T47D (cell line): ENCODE data around the gene WAPL.

Source experiments
- DNase-seq, 2 experiments: peaks; one replicate each; pipeline versions ENCODE4 v3.0.0 to v3.0.0-alpha.2; 2011 to 2012; ENCODE audit warnings: low read depth in 1 of 2, low spot score in 1 of 2
- JUND ChIP-seq: IDR thresholded peaks from 2 replicates; pipeline ENCODE4 v1.6.1; 2012; ENCODE audit warnings: low read depth
- in situ Hi-C: cut with HindIII; loops from 2 replicates; pipeline ENCODE4 v1.10.0; 2016; ENCODE audit warnings: low sequenced_read_pairs, low pct_unique_long_range_greater_than_20kb

The WAPL gene

DNA sequence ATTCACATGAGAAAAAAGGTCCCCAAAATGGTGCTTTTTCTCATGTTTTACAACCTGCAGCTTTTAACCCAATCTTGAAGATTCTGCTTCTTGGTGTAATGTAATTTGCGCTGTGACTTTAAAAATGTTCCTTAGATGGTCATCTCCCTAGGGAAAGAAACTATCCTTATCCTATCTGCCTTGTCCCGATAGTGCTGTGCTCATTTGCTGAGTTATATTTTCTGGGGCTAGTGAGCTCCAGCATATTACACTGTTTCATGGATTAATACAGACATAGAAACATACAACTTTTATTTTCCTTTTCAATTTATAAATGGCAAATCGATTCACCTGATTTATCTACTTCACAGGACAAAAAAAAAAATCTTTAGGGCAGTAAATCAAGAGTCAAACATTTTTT is 2.8 kb downstream of the WAPL start:
- in situ Hi-C loops: no loop called here
- no peak for DNase-seq
- no peak for TF ChIP-seq JUND

DNA sequence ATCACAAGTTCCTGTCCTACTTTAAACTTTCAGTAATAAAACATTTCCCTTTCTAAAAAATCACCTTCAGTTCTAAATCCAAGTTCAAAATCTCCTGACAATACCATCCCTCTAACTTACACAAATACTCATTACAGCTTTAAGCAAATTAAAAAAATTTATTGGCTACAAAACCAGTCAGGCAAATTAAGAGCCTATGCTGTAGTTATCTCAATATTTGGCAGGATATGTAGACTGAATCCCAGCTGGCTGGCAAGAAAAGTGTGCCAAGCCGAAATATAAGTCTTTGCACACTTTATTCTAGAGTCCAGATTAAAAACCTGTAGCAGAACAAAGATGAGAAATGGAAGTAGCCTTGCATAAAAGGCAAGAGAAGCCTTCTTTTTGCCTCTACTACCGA is 9.5 kb downstream of the WAPL start:
- TF ChIP-seq JUND: no peak
- DNase-seq: no peak
- in situ Hi-C loops: no loop called here

DNA sequence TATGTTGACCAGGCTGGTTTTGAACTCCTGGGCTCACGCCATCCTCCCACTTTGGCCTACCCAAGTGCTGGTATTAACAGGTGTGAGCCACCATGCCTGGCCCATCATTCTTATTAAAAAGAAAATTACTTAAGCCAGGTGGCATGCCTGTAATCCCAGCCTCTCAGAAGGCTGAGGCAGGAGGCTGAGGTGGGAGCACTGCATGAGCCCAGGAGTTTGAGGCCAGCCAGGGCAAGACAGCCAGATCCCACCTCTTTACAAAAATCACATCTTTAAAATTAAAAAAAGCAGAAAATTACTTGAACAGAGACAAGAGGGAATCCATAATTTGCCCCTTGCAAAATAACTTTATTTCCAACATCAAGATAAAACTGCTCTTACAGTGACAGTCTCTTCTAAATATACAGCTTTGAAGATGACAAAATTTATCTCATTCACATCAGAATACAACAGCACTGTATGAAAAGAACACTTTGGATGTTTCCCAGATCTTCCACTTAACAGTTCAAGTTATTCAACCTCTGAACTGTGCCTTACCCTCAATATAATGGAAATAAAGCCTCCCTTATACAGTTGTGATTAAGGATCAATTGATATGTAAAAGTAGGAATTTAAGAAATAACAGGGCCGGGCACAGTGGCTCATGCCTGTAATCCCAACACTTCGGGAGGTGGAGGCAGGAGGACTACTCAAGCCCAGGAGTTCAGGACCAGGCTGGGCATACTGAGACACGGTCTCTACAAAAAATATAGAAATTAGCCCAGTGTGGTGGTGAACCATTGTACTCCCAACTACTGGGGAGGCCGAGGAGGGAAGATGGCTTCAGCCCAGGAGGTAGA is 10.3 kb downstream of the WAPL start:
- in situ Hi-C loops: no loop called here
- DNase-seq: no peak
- TF ChIP-seq JUND: no peak

DNA sequence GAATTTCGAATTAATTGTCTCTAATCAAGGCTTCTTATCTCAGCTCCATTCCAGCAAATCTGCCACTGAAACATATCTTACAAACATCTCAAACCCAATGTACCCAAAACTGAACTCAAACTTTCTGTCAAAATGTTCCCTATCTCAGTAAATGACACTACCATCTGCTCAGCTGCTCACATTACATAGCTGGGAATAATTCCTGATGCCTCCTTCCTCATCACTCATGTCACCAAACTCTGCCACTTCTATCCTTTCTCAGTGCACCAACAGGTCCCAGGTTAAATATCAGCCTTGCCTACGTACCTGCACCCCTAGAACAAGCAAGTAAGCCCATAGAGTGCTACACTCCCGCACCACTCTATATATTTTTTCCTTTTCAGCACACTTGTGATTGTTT is 12.4 kb downstream of the WAPL start:
- in situ Hi-C loops: no loop called here
- TF ChIP-seq JUND: no peak

DNA sequence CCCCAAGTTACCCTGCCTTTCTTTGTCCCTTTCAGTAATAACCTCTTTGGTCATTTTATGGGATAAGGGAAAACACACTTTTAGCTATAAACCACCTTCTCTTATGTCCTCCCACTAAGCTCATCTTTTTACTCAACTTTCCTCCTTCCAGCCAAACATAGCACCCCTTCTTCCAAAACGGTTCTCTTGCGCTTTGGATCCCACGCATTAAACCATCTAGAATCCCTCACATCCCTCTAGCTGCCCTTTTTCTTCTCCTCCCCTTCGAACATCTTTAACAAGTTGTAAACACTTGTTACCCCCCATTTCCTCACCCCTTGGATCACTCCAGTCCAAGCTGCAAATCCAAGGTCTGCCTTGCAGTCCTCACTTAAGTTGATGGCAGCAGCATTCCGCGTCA is 13.4 kb downstream of the WAPL start:
- no peak for TF ChIP-seq JUND
- DNase-seq: no peak
- in situ Hi-C loops: no loop called here

More for the DNA sequence above, 12.4 kb downstream of the WAPL start:
- DNase-seq: no peak

DNA sequence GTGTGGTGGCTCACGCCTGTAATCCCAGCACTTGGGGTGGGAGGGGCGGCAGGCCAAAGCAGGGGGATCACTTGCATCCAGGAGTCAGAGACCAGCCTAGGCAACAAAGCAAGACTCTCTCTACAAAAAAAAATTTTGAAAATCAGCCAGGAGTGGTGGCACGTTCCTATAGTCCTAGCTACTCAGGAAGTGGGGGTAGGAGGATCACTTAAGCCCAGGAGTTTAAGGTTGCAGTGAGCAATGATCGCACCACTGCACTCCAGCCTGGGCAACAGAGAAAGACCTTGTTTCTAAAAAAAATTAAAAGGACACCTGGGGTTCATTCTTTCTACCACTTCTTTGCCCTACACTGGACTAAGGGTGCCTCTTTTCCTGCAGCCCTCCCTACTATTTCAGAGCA is 15.1 kb downstream of the WAPL start:
- no peak for DNase-seq
- no peak for TF ChIP-seq JUND
- in situ Hi-C loops: no loop called here

DNA sequence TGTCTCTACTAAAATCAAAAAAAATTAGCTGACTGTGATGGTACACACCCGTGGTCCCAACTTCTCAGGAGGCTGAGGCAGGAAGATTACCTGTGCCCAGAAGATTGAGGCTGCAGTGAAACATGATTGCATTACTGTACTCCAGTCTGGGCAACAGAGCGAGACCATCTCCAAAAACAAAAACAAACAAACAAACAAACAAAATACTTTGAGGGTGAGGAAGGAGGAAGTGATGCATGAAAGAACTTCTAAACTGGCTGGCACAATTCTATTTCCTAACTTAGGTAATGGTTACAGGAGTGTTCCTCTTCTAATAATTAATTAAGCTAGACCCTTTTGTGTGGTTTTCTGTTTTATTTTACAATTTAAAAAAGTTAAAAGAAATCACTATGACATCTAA is 15.5 kb downstream of the WAPL start:
- TF ChIP-seq JUND: no peak
- DNase-seq: no peak
- in situ Hi-C loops: no loop called here

DNA sequence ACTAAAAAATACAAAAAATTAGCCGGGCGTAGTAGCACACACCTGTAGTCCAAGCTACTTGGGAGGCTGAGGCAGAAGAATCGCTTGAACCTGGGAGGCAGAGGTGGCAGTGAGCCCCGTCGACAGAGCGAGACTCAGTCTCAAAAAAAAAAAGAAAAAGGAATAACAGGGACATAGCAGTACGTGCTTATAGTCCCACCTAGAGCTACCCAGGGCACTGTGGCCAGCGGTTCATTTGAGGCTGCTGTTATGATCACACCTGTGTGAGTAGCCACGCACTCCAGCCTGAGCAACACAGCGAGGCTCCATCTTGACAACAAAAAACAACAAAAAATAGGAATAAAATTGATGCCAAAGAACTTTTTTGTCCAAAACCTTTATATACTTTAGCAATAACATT is 17.1 kb downstream of the WAPL start:
- DNase-seq: no peak
- in situ Hi-C loops: no loop called here
- TF ChIP-seq JUND: no peak

DNA sequence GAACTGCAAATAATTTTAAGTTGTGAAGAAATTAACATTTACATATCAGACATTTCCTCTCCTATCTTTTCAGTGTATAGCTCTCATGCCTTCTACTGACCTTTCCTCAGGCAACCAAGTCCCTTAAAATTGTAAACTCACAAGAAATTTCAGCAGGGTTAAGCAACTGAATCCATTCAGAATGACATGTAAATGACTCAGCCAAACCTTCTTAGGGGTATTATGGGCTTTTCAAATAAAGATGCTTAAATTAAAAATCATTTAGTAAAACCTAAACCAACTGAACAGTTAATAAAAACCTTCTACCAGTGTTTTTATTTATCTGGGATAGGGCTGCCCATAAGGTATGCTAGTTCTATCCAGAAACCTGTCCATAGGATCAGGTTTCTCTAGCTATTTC is 20.7 kb downstream of the WAPL start:
- in situ Hi-C loops: no loop called here
- no peak for TF ChIP-seq JUND
- no peak for DNase-seq

DNA sequence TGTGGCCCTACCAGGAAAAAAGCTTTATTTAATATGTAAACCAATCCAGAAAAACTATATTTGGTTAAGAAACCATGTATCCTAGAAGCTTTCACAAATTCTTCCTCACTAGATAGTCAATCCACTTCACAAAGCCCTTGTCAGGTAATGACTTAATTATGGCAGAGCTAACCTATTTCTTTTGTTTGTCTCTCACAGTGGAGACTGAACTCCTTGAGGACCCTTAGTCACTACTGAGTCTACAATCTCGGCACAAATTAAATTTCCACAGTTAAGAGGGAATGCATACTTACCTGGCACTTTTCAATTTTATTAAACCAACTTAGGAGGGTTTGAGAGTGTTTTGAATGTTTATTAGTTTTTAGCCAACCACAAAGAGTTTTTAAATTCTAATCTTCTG is 23.0 kb downstream of the WAPL start:
- DNase-seq: no peak
- TF ChIP-seq JUND: no peak
- in situ Hi-C loops: no loop called here

DNA sequence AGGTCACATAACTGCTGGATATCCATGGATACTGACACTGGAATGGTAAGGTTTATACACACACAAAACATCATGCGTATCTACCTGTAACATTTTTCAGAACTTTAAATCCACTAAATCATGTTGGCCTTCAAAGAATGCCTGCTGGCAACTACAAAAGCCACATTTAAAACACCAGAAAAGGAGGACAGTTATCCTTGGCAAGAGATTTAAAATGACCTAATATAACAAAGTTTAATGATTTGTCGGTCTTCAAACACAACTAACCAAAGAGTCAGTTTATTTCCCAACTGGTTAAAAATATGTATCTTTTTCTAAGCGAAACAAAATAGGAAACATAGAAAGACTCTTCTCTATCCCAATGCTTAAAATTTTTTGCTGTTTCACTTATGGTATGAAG is 24.0 kb downstream of the WAPL start:
- no peak for DNase-seq
- in situ Hi-C loops: no loop called here
- no peak for TF ChIP-seq JUND

DNA sequence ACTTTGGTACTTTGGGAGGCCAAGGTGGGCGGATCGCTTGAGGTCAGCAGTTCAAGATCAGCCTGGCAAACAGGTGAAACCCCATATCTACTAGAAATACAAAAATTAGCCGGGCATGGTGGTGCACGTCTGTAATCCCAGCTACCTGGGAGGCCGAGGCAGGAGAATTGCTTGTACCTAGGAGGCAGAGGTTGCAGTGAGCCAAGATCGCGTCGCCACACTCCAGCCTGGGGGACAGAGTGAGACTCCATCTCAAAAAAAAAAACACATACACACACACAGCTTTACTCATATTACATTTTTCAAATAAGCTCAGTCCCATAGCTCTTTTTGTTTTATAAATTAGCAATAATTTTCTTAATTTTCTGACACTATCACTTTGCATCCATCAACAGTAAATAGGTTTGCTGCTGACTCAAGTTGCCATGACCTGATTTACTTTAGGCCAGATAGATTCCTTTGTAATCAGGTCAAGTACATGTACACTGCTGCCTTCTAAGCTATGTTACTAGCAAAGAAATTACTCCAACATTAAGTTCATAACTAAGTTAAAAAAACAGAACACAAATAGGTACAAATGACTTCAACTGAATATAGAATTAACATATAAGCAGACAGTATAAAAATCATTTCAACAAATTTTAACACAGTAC is 31.5 kb downstream of the WAPL start:
- no peak for DNase-seq
- in situ Hi-C loops: no loop called here
- TF ChIP-seq JUND: no peak

DNA sequence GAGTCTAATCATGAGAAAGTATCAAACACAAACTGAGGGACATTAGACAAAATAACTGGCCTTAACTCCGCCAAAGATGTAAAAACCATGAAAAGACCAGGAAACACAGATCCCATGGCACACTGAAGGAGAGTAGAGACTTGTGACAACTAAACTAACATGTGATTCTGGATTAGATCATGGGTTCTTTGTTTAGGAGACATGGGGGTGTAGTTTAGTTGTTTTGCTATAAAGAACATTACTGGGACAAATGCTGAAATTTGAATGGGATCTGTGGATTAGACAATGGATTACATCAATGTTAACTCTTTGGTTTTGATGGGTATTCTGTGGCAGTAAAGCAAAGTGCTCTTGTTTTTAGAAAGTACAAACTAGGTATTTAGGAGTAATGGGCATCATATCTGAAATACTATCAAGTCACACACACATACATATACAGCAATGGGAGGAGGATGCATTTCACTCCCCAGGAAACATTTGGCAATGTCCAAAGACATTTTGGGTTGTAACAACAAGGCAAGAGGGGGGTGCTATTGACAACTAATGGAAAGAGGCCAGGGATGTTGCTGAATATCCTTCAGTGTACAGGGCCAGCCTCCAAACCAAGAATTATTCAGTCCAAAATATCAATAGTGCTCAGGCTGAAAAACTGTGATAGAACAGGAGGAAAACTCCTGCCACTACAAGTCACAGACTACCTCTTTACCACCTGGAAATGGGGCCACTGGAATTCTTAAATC is 32.4 kb downstream of the WAPL start:
- in situ Hi-C loops: no loop called here
- no peak for TF ChIP-seq JUND

DNA sequence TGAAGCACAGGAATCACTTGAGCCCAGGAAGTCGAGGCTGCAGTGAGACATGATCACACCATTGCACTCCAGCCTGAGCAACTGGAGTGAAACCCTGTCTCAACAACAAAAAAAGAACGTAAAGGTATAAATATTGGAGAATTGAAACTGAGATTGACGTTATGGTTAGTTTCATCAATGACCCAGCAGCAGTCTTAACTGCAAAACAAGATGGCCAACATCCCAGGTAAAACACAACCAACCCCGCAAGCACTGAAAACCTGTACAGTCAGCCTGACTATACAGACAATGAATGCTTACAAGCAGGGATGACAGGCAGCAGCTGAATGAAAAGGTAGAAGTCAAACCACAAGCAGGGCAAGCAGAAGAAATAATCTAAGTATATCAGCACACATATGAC is 34.7 kb downstream of the WAPL start:
- in situ Hi-C loops: no loop called here
- no peak for TF ChIP-seq JUND
- no peak for DNase-seq

More for the DNA sequence above, 32.4 kb downstream of the WAPL start:
- no peak for DNase-seq
